Neural progenitor cell (in vitro differentiated cells): ENCODE results near the gene TOP2B.

ENCODE experiments used
- CTCF ChIP-seq: fragments of 200-600 bp; sonication (generic); IDR thresholded peaks from 2 replicates; pipeline ENCODE4 v1.5.1; 2017; ENCODE audit warnings: antibody characterized with exemption, mild to moderate bottlenecking
- EZH2 ChIP-seq: fragments of 200-600 bp; sonication (generic); IDR thresholded peaks from 2 replicates; pipeline ENCODE4 v1.6.1; 2017; ENCODE audit warnings: antibody characterized with exemption, mild to moderate bottlenecking, moderate library complexity
- EZH2phosphoT487 ChIP-seq: fragments of 200-600 bp; sonication (generic); IDR thresholded peaks from 2 replicates; pipeline ENCODE4 v1.6.1; 2017; ENCODE audit warnings: antibody characterized with exemption

GRCh38 chr3:25697553-25697952 lies 32.8 kb upstream of the TOP2B start:
- no peak for TF ChIP-seq EZH2phosphoT487
- TF ChIP-seq CTCF = no peak
- no peak for TF ChIP-seq EZH2
